ENCODE measurements around the gene PLCB3. TPM values are rescaled to one million over a fixed set of nuclear protein-coding genes. Genes with fewer than 3 reads are reported as not detected.

The PLCB3 gene
- total RNA-seq, 1 donor from 2014 or later = 10.9 TPM

DNA sequence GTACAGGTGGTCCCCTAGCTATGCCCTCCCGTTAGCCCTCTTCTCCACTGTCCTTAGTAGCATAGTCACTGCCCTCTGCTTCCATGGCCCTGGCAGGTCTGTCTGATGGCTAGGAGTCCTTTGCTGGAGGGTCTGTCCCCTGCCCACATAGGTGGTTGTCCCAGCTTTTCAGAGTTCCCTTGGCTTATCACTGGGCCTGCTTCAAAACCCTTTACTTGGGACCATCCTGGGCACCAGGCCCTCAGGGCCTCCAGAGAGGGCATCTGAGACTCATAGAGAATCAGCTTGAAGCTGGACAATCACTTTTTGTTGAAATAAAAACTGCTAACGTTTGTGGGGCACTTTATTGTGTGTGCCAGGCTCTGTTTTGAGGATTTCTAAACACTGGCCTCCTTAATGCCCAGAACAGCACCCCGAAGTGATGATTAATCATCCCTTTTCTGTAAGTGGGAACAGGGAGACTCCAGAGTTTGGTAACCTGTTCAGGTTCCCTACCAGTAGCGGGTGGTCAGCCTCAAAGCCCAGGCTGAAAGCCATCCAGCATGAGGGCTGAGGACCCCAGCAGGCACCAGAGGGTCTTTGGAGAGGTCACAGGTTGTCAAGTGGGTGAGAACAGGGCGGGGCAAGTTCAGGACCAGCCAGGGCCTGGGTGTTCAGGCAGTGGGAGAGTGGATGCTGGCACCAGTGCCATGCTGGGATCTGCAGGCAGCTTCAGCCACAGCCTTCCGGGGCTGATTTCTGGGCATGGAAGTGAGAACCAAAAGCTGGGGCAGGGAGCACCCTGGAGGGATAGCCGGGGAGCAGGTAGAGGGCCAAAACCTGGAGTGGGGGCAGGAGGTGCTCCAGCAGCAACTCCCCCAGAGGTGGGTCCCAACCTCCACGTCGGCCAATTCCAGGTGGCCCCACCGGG, 39.3 kb downstream of the PLCB3 start:
- ATAC-seq (no peak), DNase-seq (ENCODE audit: missing footprints) (peak; percentile 40)
- intact Hi-C loops (cut with DNase I) = no loop called here

DNA sequence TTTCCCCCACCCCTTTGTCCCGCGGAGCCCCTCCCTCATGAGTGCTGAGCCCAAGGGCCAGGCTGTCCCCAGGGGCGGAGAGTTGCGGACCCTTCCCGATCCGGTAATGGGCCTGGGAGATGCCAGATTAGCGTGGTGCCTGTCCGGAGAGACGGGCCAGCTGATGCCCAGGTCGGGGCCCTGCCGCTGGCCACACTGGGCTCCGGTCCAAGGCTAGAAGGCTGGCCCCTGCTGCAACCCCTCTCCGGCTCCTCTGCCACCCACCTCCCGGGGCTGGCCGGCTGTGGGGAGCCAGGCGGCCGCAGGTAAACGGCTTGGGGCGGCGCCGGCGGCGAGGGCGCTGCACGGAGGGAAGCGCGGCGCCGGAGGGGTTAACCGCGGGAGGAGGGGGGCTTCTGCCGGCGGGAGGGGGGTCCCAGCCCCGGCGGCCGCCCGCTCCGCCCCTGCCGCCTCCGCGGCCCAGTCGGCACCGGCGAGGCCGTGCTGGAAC, 40.0 kb downstream of the PLCB3 start, which contains the start of gene KCNK4:
KCNK4 (plus strand) TSS at position 41 of the 490 bp plus-strand sequence. CDS start 1,717 bp downstream, outside the sequence.
- ATAC-seq (no peak), DNase-seq (ENCODE audit: missing footprints) (peak; percentile 22)
- intact Hi-C loops (cut with DNase I) = no loop called here

DNA sequence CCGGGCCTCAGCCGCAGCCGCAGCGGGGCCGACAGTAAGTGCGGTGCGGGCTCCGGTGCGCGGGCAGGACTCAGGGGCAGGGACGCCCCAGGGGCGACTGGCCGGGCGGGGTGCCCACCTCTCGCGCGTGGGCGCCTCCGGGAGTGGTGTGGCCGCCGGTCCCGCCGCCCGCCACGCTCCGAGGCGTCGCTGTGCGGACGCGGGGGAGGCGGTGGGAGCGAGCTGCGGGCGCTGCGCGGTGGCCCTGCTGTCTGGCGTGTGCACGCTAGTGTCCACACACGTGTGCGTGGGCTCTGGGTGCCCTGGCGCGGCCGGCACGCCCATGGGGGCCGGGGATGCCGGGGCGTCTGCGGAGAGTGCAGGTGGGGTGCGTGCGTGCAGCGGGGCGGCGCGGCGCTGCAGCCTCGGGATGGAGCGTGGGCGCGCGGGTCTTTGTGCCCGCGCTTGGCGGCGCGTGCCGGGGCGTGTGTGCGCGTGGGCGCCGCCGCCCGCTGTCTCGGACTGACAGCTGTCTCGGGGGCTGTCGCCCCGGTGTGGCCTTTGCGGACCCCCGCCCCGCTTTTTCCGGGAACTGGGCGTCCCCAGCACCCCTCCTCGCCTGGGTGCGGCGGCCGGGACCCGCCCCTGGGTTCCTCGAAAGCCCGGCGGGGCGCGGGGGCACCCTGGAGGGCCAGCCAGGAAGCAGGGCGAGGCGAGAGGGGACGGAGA, 40.6 kb downstream of the PLCB3 start:
- intact Hi-C loops (cut with DNase I) = no loop called here
- ATAC-seq (no peak), DNase-seq (ENCODE audit: missing footprints) (peak; percentile 37)

DNA sequence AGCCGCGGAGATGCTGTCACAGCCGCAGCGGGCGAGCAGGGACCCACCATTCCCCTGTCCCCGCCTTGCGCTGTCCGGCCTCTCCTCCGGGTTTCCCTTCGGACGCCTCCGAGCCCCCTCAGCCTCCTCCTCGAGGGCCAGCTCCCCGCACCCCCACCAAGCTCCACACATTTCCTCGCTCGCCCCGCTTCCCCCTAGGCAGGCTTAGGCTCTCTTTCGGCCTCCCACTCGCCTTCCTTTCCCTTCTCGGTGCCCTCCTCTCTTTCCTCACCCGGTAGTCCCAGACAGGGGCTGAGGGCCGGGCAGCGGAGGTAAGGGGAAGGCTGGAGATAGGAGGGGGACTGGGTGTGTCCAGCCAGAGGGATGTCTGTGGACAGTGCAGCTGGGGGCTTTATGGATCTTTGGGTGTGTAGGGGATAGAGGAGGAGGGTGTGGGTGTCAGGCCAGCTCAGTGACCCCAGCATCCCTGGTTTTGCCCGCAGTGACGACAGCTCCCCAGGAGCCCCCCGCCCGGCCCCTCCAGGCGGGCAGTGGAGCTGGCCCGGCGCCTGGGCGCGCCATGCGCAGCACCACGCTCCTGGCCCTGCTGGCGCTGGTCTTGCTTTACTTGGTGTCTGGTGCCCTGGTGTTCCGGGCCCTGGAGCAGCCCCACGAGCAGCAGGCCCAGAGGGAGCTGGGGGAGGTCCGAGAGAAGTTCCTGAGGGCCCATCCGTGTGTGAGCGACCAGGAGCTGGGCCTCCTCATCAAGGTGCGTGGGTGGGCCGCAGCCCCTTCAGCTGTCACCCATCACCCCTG, 41.3 kb downstream of the PLCB3 start:
- intact Hi-C loops (cut with DNase I) = no loop called here
- ATAC-seq (no peak), DNase-seq (ENCODE audit: missing footprints) (peak; percentile 47)

DNA sequence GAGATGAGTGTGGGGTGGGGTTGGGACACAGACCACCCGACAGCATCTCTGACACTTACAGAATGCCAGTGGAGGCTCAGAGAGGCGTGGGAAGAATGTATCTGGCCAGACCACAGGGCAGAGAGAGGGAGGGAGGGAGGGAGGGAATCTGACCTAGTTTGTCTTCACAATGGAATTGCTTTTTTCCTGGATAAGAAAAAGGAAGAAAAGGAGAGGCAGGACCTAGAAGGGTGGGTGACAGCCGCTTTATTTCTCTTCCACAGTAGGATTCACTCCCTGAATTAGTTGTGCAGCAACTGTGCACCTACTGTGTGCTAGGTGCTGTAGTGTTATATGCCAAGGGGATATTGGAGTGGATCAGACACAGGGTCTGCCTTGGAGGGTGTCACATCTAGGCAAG, 43.4 kb downstream of the PLCB3 start:
- intact Hi-C loops (cut with DNase I) = no loop called here
- no peak for ATAC-seq
- DNase-seq (ENCODE audit: missing footprints) = no peak

DNA sequence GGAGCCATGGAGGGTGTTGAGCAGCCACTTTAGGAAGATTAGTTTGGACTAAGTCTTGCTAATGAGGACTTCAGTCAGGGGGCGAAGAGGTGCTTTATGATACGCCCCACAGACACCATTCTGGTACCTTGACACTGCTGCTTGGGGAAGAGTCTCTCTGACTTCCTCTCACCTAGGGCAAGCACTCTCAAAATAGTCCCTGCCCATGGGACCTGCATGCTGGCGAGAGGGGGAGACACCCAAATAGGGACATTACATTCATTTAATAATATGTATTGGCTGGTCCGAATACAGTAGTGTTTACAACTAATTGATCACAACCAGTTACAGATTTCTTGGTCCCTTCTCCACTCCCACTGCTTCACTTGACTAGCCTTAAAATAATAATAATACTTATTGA, 44.4 kb downstream of the PLCB3 start:
- intact Hi-C loops (cut with DNase I) = no loop called here
- DNase-seq (ENCODE audit: missing footprints) = no peak
- no peak for ATAC-seq

DNA sequence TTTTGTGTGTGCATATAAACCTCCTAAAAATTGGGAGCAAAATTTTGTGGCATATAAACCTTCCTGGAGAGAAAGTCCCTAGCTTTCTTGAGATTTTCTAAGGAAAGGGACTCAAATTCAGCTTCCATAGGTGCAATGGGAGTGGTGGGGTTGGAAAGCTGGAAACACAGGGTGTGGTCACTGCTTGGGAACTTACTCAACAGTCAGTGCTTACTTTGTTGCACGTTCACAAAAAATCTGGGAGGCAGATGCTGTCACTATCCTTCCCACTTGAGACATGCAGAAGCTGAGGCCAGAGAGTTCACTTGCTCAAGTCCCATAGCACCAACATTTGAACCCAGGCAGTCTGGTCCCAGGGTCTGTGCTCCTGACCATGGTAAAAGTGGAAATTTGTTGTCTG, 44.9 kb downstream of the PLCB3 start:
- DNase-seq (ENCODE audit: missing footprints) = no peak
- intact Hi-C loops (cut with DNase I) = no loop called here
- ATAC-seq = no peak

DNA sequence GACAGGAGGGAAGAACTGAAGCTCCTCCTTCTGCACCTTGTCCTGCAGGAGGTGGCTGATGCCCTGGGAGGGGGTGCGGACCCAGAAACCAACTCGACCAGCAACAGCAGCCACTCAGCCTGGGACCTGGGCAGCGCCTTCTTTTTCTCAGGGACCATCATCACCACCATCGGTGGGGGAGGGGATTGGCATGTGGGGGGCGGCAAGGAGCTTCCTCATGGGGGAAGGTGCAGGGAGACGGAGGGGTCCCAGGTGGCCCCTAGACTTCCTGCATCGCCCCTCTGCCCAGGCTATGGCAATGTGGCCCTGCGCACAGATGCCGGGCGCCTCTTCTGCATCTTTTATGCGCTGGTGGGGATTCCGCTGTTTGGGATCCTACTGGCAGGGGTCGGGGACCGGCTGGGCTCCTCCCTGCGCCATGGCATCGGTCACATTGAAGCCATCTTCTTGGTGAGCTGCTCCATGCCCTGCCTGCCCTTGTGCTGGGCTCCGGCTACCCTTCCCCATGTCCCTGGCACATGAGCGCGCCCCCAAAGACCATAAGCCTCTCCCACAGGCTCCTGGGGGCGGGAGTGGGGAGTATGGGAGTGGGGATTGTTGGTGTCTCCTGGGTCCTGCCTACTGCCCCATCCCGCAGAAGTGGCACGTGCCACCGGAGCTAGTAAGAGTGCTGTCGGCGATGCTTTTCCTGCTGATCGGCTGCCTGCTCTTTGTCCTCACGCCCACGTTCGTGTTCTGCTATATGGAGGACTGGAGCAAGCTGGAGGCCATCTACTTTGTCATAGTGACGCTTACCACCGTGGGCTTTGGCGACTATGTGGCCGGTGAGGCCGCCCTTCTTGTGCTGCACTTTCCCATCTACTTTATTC, 45.7 kb downstream of the PLCB3 start:
- DNase-seq (ENCODE audit: missing footprints) = peak; percentile 33
- no peak for ATAC-seq
- intact Hi-C loops (cut with DNase I) = no loop called here

DNA sequence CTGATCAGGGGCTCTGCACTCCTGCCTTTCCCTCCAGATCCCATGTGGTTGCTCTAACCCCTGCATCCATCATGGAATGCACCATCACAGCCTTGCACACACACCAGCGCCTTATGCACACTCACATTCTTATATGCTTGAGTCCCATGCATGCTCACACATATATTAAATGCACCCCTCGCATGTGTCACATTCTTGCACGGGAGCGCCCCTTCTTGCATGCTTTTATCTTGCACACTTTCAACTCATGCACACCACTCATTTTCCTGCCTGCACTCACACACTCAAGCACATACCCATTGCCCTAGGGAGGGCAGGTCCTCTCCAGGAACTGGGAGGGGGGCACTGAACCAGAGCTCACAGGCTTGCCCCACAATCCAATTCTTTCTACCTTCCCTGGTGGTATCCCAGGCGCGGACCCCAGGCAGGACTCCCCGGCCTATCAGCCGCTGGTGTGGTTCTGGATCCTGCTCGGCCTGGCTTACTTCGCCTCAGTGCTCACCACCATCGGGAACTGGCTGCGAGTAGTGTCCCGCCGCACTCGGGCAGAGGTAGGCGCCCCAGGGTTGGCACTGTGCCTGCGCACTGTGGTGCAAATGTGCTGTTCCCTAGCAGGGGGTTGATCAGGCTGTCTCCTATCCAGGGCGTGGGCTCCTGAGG, 46.5 kb downstream of the PLCB3 start:
- ATAC-seq (no peak), DNase-seq (ENCODE audit: missing footprints) (peak; percentile 72)
- intact Hi-C loops (cut with DNase I) = no loop called here

DNA sequence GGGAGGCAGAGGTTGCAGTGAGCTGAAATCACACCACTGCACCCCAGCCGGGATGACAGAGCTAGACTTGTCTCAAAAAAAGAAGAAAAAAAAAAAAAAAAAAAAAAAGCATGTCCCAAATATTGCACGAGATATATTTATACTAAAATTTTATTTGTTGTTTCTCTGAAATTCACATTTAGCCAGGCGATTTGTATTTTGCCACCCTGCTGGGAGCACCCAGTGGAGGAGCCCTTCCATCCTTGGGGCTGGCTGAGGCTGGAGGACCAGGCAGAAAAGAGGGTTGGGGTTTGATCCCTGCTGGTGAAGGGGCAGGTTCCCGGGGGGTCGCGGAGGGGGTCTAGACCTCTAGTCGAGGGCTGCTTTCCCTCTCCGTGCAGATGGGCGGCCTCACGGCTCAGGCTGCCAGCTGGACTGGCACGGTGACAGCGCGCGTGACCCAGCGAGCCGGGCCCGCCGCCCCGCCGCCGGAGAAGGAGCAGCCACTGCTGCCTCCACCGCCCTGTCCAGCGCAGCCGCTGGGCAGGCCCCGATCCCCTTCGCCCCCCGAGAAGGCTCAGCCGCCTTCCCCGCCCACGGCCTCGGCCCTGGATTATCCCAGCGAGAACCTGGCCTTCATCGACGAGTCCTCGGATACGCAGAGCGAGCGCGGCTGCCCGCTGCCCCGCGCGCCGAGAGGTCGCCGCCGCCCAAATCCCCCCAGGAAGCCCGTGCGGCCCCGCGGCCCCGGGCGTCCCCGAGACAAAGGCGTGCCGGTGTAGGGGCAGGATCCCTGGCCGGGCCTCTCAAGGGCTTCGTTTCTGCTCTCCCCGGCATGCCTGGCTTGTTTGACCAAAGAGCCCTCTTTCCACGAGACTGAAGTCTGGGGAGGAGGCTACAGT, 47.9 kb downstream of the PLCB3 start:
- DNase-seq (ENCODE audit: missing footprints) = peak; percentile 80
- intact Hi-C loops (cut with DNase I) = no loop called here
- peak; percentile 50 for ATAC-seq

DNA sequence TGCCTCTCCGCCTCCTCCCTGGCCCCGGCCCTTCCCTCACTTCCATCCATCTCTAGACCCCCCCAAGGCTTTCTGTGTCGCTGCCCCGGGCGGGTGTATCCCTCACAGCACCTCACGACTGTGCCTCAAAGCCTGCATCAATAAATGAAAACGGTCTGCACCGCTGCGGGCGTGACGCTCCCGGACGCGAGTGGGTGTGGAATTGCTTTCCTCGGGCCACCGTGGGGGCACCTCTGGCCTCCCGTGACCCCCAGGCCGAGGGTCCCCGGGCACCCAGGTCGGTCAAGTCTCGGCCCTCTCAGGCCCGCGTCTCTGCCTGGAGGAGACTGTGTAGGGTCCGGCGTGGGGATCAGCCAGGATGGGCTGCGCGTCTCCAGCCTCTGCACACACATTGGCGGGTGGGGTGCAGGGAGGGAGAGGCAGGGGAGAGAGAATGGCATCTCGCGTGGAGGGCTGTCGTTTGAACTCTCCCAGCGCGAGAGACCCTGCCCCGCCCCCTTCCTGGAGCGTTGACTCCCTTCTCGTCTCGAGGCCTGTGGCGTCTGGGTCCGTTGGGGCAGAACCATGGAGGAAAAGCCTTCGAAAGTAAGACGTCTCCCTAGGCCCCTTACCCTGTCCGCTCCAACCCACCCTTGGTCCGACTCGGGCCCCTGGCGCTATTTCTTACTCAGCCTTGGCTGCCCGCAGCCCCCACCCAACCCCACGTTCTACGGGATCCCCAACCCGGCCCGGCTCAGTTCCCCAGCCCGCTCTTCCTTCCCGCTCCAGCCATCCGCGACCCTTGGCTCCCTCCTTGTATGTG, 48.7 kb downstream of the PLCB3 start, which contains the start of gene CATSPERZ:
CATSPERZ (plus strand) TSS at position 512 of the 802 bp plus-strand sequence; CDS start at position 565, 53 bp downstream.
- DNase-seq (ENCODE audit: missing footprints) = peak; percentile 60
- no peak for ATAC-seq
- intact Hi-C loops (cut with DNase I) = loop anchor here (5.0 kb wide), 2 partner anchors 48 to 113 kb away; partner anchors contain the start of genes PLCB3 and STIP1

DNA sequence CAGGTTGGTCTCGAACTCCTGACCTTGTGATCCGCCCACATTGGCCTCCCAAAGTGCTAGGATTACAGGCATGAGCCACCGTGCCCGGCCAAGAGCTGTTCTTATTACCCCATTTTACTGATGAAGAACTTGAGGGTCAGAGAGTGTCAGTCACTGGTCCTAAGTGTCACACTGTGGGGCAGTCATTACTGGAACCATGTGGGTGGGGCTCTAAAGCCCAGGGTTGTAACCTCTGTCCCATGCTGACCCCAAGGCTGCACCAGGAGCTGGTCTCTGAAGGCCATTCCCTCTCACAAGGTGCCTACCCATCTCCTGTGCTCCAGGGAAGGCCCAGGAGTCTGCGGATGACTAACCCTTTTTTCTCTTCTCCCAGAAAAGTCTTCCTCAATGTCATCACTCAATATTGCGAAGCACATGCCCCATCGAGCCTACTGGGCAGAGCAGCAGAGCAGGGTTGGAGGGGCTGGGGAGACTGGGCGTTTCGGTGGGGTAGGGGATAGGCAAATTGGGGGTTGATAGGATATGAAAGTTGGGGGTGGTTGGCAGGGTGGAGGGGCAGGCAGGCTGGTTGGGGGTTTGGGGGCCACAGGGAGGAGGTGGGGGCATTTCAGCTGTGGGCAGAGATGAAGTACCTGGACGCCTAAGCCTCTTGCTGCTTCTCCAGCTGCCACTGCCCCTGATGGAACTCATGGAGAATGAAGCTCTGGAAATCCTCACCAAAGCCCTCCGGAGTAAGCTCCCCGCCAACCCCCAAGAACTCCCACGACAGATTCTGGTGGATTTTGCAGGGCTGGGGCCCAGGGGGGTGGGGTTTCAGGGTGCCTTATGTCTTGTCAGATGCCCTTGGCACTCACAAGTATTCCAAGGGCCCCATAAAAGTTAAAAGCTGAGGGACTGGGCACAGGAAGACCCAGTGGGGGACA, 52.0 kb downstream of the PLCB3 start:
- ATAC-seq = no peak
- intact Hi-C loops (cut with DNase I) = loop anchor here (1.0 to 5.0 kb wide), 6 partner anchors 19 to 116 kb away; partner anchors contain the start of genes BAD, FKBP2, GPR137 and PLCB3
- peak; percentile 17 for DNase-seq (ENCODE audit: missing footprints)

DNA sequence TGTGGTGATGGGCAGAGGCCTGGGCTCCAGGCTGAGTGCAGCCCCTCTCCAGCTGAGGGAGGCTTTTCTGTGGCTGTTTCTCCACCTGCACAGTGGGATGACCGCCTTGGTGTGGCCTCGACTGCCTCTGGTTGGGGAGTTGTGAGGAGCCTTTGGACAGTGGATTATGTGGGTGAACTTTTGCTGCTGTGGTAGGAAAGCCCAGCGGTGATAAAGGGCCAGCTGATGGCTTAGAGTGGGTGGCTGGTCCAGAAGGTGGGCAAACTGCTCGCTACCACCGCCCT, 52.6 kb downstream of the PLCB3 start:
- intact Hi-C loops (cut with DNase I) = loop anchor here (1.0 to 5.0 kb wide), 6 partner anchors 19 to 117 kb away; partner anchors contain the start of genes BAD, FKBP2, GPR137 and PLCB3
- ATAC-seq (no peak), DNase-seq (ENCODE audit: missing footprints) (peak; percentile 56)

DNA sequence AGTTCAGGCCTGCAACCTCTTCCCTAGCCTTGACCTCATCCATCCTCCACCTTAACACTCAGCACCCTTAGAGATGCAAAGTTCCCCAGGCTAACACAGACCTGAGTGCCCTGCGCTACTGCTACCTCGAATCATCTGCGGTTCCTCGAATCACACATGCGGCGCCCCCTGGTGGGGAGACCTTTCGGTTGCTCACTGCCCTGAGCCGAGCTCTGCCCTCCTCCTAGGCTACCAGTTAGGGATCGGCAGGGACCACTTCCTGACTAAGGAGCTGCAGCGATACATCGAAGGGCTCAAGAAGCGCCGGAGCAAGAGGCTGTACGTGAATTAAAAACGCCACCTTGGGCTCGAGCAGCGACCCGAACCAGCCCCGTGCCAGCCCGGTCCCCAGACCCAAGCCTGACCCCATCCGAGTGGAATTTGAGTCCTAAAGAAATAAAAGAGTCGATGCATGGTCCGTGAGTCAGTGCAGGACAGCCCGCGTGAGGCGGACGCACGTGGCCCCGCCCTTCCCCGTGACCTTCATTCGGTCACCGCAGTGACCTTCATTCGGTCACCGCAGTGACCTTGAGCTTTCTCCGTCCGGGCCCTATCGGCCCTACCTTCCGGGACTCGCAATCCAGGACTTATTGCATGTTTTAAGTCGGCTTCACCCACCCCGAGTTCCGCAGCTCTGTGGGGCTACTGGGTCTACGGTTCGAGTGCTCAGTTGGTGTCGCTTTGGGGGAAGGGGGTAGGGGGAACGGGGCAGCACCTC, 53.2 kb downstream of the PLCB3 start:
- DNase-seq (ENCODE audit: missing footprints) (peak; percentile 94), ATAC-seq (peak; percentile 54)
- intact Hi-C loops (cut with DNase I) = loop anchor here (1.0 to 5.0 kb wide), 7 partner anchors 20 to 117 kb away; partner anchors contain the start of genes BAD, FKBP2, GPR137 and PLCB3

Data from Right ventricle myocardium inferior (tissue), 1 donor.